Testis (tissue), 2 donors: ENCODE measurements around the gene OPA1.

ENCODE experiments used
- POLR2A ChIP-seq: fragments of 450-650 bp; IDR thresholded peaks from one replicate; pipeline ENCODE4 v1.6.1; 2017; ENCODE audit warnings: antibody characterized with exemption, mild to moderate bottlenecking, moderate library complexity
- TF ChIP-seq, protein P1 (sequence below), 3 experiments: fragments of 450-650 bp in 2 of 3; fragments of 200-600 bp in 1 of 3; sonication (generic) in 1 of 3; IDR thresholded peaks; one replicate each; pipeline ENCODE4 v1.5.1; 2016 to 2019; ENCODE audit warnings: antibody characterized with exemption in 3 of 3, mild to moderate bottlenecking in 2 of 3, moderate library complexity in 1 of 3

DNA sequence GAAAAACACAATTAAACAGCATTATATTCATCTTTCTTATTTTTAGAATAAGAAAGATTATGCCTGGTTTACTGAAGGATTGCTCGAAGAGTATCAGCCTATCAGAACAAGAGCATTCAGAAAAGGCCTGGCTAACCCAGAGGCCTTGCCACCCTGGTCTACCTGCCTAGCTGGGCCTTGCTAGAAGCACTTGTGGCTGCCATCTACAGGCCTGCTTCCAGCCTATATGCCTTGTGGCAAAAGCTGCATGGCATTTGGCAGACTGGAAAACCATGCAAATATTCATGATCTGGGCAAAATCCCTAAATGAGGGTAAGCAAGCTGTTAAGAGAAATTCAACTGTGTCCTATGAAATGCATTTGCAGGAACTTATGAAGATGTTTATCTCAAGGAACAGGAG is 29.0 kb upstream of the OPA1 start:
- TF ChIP-seq, protein P1, sequence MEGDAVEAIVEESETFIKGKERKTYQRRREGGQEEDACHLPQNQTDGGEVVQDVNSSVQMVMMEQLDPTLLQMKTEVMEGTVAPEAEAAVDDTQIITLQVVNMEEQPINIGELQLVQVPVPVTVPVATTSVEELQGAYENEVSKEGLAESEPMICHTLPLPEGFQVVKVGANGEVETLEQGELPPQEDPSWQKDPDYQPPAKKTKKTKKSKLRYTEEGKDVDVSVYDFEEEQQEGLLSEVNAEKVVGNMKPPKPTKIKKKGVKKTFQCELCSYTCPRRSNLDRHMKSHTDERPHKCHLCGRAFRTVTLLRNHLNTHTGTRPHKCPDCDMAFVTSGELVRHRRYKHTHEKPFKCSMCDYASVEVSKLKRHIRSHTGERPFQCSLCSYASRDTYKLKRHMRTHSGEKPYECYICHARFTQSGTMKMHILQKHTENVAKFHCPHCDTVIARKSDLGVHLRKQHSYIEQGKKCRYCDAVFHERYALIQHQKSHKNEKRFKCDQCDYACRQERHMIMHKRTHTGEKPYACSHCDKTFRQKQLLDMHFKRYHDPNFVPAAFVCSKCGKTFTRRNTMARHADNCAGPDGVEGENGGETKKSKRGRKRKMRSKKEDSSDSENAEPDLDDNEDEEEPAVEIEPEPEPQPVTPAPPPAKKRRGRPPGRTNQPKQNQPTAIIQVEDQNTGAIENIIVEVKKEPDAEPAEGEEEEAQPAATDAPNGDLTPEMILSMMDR (IDR thresholded peaks at IDR 0.05) = no peak
- TF ChIP-seq POLR2A = no peak
